RWPE1 (cell line): ENCODE data around the gene ACP6.

ENCODE experiments used
- CTCF ChIA-PET: fragments of 350-600 bp; sonication (Branson Sonifier 250); formaldehyde crosslinking; extraction: SDS; loops from one replicate; lab custom pipeline; 2021; lab: Yijun Ruan, JAX
- POLR2A ChIA-PET: fragments of 400-600 bp; formaldehyde crosslinking; extraction: SDS; loops from one replicate; lab custom pipeline; 2020; ENCODE audit warnings: antibody characterized with exemption; ENCODE audit not compliant: low non-redundant PET; lab: Yijun Ruan, JAX
- DNase-seq: peaks from one replicate; pipeline ENCODE4 v3.0.0; 2012; ENCODE audit warnings: low spot score
- H3K27ac ChIP-seq: fragments of 450-650 bp; 2 replicates; pipeline ENCODE4 v1.5.1; 2017
- CTCF ChIP-seq: fragments of 450-650 bp; conservative IDR thresholded peaks from 2 replicates; pipeline ENCODE4 v1.5.1; 2017; ENCODE audit warnings: low read depth, mild to moderate bottlenecking

Gene ACP6

GRCh38 chr1:147609358-147609757 is 61.0 kb downstream of the ACP6 start:
- ChIA-PET POLR2A (no interaction called here), CTCF (no interaction called here)
- TF ChIP-seq CTCF: no peak
- DNase-seq: no peak
- H3K27ac ChIP-seq: no peak overlapping the region

GRCh38 chr1:147608596-147608995 is 61.7 kb downstream of the ACP6 start:
- TF ChIP-seq CTCF: no peak
- no peak for DNase-seq
- ChIA-PET POLR2A (no interaction called here), CTCF (no interaction called here)
- no peak overlapping the region for H3K27ac ChIP-seq

- POLR2A ChIA-PET: no interaction called here
- no peak for DNase-seq
- CTCF ChIA-PET: interaction anchor here (0.6 to 0.8 kb wide), 2 partner anchors 15 to 262 kb away, joined by 3 read pairs; no protein-coding TSS in a partner anchor
- no peak for TF ChIP-seq CTCF
- no peak overlapping the region for H3K27ac ChIP-seq
Measured at GRCh38 chr1:147605591-147605990, 64.7 kb downstream of the ACP6 start.

GRCh38 chr1:147603986-147604385 is 66.3 kb downstream of the ACP6 start:
- no peak for TF ChIP-seq CTCF
- CTCF ChIA-PET: no interaction called here
- no peak for DNase-seq
- H3K27ac ChIP-seq: no peak overlapping the region
- POLR2A ChIA-PET: no interaction called here

GRCh38 chr1:147600119-147601111 is 69.9 kb downstream of the ACP6 start:
- no peak; the same call in 1 of the 2 replicates for TF ChIP-seq CTCF
- peak overlapping the region; percentile 77 for H3K27ac ChIP-seq
- peak; percentile 18 for DNase-seq
- ChIA-PET POLR2A (no interaction called here), CTCF (interaction anchor here (1.2 kb wide), 1 partner anchor 292 kb away, joined by 3 read pairs; no protein-coding TSS in a partner anchor)

GRCh38 chr1:147599362-147600118 is 70.8 kb downstream of the ACP6 start:
- no peak for TF ChIP-seq CTCF
- ChIA-PET POLR2A (interaction anchor here (0.6 kb wide), 1 partner anchor 35 kb away, joined by 10 read pairs; no protein-coding TSS in a partner anchor), CTCF (interaction anchor here (1.2 kb wide), 1 partner anchor 293 kb away, joined by 3 read pairs; no protein-coding TSS in a partner anchor)
- peak overlapping the region; percentile 77 for H3K27ac ChIP-seq
- DNase-seq: peak; percentile 94
